B cell (primary cell): Measurements from ENCODE around the gene TMEM163. TPM values are rescaled to one million over a fixed set of nuclear protein-coding genes. Genes with fewer than 3 reads are reported as not detected.

Experiments
- ATAC-seq: fragments of 200-7000 bp; cut with Tn5 transposase; one replicate; pipeline ENCODE4 v1.10.0; 2021; ENCODE audit warnings: low read depth, mild to moderate bottlenecking, moderate number of reproducible peaks, moderate library complexity
- CTCF ChIA-PET: fragments of 350-600 bp; sonication (Branson Sonifier 250); formaldehyde crosslinking; loops from one replicate; lab custom pipeline; 2021; ENCODE audit warnings: antibody characterized with exemption, inconsistent platforms; lab: Charles Lee
- POLR2A ChIA-PET: fragments of 350-600 bp; sonication (Branson Sonifier 250); formaldehyde crosslinking; loops from one replicate; lab custom pipeline; 2021; ENCODE audit warnings: antibody characterized with exemption; lab: Charles Lee
- DNase-seq: peaks from one replicate; pipeline ENCODE4 v3.0.0; 2013
- H2AFZ ChIP-seq: 2 replicates; pipeline ENCODE4 v1.6.1; 2012; ENCODE audit warnings: mild to moderate bottlenecking, low read depth, low read length; ENCODE audit not compliant: insufficient read depth, poor library complexity, severe bottlenecking
- H3K27ac ChIP-seq, 2 donors: 1 replicate in 1 of 2; 2 replicates in 1 of 2; pipeline ENCODE4 v1.5.1; 2012 to 2013; ENCODE audit warnings: low read length in 2 of 2, mild to moderate bottlenecking in 2 of 2, moderate library complexity in 1 of 2
- H3K27me3 ChIP-seq, 4 experiments: fragments of 200-600 bp in 1 of 4; sonication (generic) in 1 of 4; replicated peaks in 1 of 4; 1 replicate in 2 of 4; 2 replicates in 2 of 4; pipeline versions ENCODE4 v1.6.1 to v1.7.0; 2013 to 2016; ENCODE audit warnings: low read length in 3 of 4, mild to moderate bottlenecking in 2 of 4, mixed read lengths in 1 of 4, moderate library complexity in 1 of 4; ENCODE audit not compliant: insufficient read depth in 4 of 4, control insufficient read depth in 3 of 4; ENCODE audit errors: control extremely low read depth in 1 of 4
- H3K36me3 ChIP-seq, 2 experiments: replicated peaks in 1 of 2; 1 replicate in 1 of 2; 2 replicates in 1 of 2; pipeline versions ENCODE4 v1.6.1 to v1.7.1; 2013; ENCODE audit warnings: low read length in 1 of 2; ENCODE audit not compliant: insufficient read depth in 2 of 2, control insufficient read depth in 1 of 2; ENCODE audit errors: control extremely low read depth in 1 of 2, extremely low read depth in 1 of 2
- H3K4me1 ChIP-seq, 2 donors: fragments of 200-600 bp in 1 of 2; sonication (generic) in 1 of 2; 1 replicate in 1 of 2; 2 replicates in 1 of 2; pipeline versions ENCODE4 v1.5.1 to v1.6.1; 2013 to 2017; ENCODE audit warnings: low read length in 2 of 2; ENCODE audit not compliant: control insufficient read depth in 2 of 2, insufficient read depth in 2 of 2
- H3K4me2 ChIP-seq: replicated peaks from 2 replicates; pipeline ENCODE3; 2012; ENCODE audit warnings: mild to moderate bottlenecking, low read depth, low read length; ENCODE audit not compliant: poor library complexity, severe bottlenecking
- H3K4me3 ChIP-seq, 5 experiments: fragments of 200-600 bp in 1 of 5; sonication (generic) in 1 of 5; 1 replicate in 3 of 5; 2 replicates in 2 of 5; pipeline versions ENCODE4 v1.5.1 to v1.7.0; 2011 to 2016; ENCODE audit warnings: low read length in 4 of 5, mild to moderate bottlenecking in 4 of 5, low read depth in 2 of 5, control low read depth in 1 of 5, moderate library complexity in 1 of 5; ENCODE audit not compliant: insufficient read depth in 1 of 5; ENCODE audit errors: control extremely low read depth in 1 of 5, extremely low read depth in 1 of 5
- H3K79me2 ChIP-seq: fragments of 200-600 bp; sonication (generic); one replicate; pipeline ENCODE4 v1.6.0; 2016; ENCODE audit warnings: low read length; ENCODE audit not compliant: control insufficient read depth, insufficient read depth
- H3K9ac ChIP-seq: fragments of 200-600 bp; sonication (generic); 2 replicates; pipeline ENCODE4 v1.6.1; 2017; ENCODE audit warnings: mild to moderate bottlenecking, low read length, moderate library complexity
- H3K9me3 ChIP-seq, 3 donors: one replicate each; pipeline versions ENCODE4 v1.6.1 to v1.7.1; 2013; ENCODE audit warnings: low read length in 2 of 3; ENCODE audit not compliant: control insufficient read depth in 2 of 3, insufficient read depth in 1 of 3; ENCODE audit errors: control extremely low read depth in 1 of 3
- H4K20me1 ChIP-seq: 2 replicates; pipeline ENCODE4 v1.6.0; 2012; ENCODE audit warnings: mild to moderate bottlenecking, low read length; ENCODE audit not compliant: insufficient read depth, control insufficient read depth, poor library complexity, severe bottlenecking
- H3K27ac Mint-ChIP-seq: one replicate; pipeline ENCODE4 v1.8.0; 2021; ENCODE audit warnings: mixed read lengths
- H3K27me3 Mint-ChIP-seq: one replicate; pipeline ENCODE4 v1.8.0; 2021; ENCODE audit warnings: mixed read lengths
- H3K4me1 Mint-ChIP-seq: one replicate; pipeline ENCODE4 v1.8.0; 2021; ENCODE audit warnings: mixed read lengths
- H3K4me3 Mint-ChIP-seq: one replicate; pipeline ENCODE4 v1.8.0; 2021; ENCODE audit warnings: mixed read lengths
- H3K9me3 Mint-ChIP-seq: one replicate; pipeline ENCODE4 v1.8.0; 2022; ENCODE audit warnings: mixed read lengths; ENCODE audit not compliant: insufficient read depth
- CTCF ChIP-seq: fragments of 200-600 bp; IDR thresholded peaks from one replicate; pipeline ENCODE4 v1.8.0; 2022; ENCODE audit warnings: antibody characterized with exemption, mild to moderate bottlenecking
- EZH2 ChIP-seq: IDR thresholded peaks from 2 replicates; pipeline ENCODE4 v1.6.1; 2012; ENCODE audit warnings: borderline replicate concordance, low read depth, mild to moderate bottlenecking, moderate library complexity, low read length; ENCODE audit not compliant: insufficient read depth, poor library complexity, severe bottlenecking
- WGBS: methylation state at CpG from one replicate; pipeline ENCODE4 v1.1.5; 2013; ENCODE audit warnings: missing lambda C conversion rate; ENCODE audit not compliant: insufficient coverage; 5-methylcytosine and 5-hydroxymethylcytosine counted together
- intact Hi-C: fragments of 100-400 bp; cut with micrococcal nuclease; formaldehyde crosslinking; loops from one replicate; pipeline ENCODE4 v1.10.0; 2022
- polyA plus RNA-seq: library from polyadenylated mRNA; depleted of rRNA; stranded (reverse); fragments of >200 nt; gene quantifications from 2 replicates; pipeline ENCODE4 v1.2.3, GENCODE V29; 2012
- total RNA-seq, 2 donors: library from RNA; stranded (reverse); fragments of 120-200 nt in 1 of 2; gene quantifications; 1 replicate in 1 of 2; 2 replicates in 1 of 2; pipeline versions ENCODE4 v1.2.3 to v1.2.4, GENCODE V29; 2013 to 2022

TMEM163 gene
- total and polyA plus RNA-seq, 2 donors (not counting 1 experiment from before 2014, with no cell fraction given): 2.6 to 5.6 TPM

DNA sequence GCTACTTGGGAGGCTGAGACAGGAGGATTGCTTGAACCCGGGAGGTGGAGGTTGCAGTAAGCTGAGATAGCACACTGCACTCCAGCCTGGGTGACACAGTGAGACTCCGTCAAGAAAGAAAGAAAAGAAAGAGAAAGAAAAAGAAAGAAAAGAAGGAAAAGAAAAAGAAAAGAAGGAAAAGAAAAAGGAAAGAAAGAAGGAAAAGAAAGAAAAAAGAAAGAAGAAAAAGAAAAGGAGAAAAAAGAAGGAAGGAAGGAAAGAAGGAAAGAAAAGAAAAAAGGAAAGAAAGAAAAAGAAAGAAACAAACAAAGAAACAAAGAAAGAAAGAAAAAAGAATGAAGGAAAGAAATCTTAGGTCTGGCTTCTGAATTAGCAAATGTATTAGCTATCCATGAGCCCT, 150.4 kb downstream of the TMEM163 start:
- Histone ChIP-seq H3K27ac (no peak overlapping the region), H3K9ac (no peak overlapping the region), H2AFZ (no peak overlapping the region), H3K4me3 (no peak overlapping the region), H3K9me3 (no peaks in the 10 kb centered on the region), H3K4me2 (no peak overlapping the region), H4K20me1 (no peaks in the 10 kb centered on the region), H3K4me1 (peaks cover 0 to 4% of the 10 kb centered on the region in 2 donors), H3K79me2 (no peaks in the 10 kb centered on the region), H3K27me3 (no peaks in the 10 kb centered on the region), H3K36me3 (no peaks in the 10 kb centered on the region)
- CTCF ChIA-PET: no interaction called here
- peaks cover 12% of the 10 kb centered on the region for H3K4me1 Mint-ChIP-seq
- no peaks in the 10 kb centered on the region for H3K9me3 Mint-ChIP-seq
- intact Hi-C loops: no loop called here
- ATAC-seq (no peak), DNase-seq (no peak)
- H3K4me3 Mint-ChIP-seq: no peak overlapping the region
- no peaks in the 10 kb centered on the region for H3K27me3 Mint-ChIP-seq
- TF ChIP-seq EZH2 (no peak), CTCF (peak; percentile 34)
- WGBS: 93% methylated on average over 2 of the region's 2 CpGs
- no peak overlapping the region for H3K27ac Mint-ChIP-seq
- POLR2A ChIA-PET: no interaction called here

- CTCF ChIA-PET: no interaction called here
- intact Hi-C loops: no loop called here
Observed at GRCh38 chr2:134567666-134568065, 151.1 kb downstream of the TMEM163 start.

More at GRCh38 chr2:134567666-134568065, 151.1 kb downstream of the TMEM163 start:
- Mint-ChIP-seq H3K9me3 (no peaks in the 10 kb centered on the region), H3K4me3 (no peak overlapping the region), H3K27ac (no peak overlapping the region), H3K4me1 (peaks cover 12% of the 10 kb centered on the region), H3K27me3 (no peaks in the 10 kb centered on the region)
- Histone ChIP-seq H3K27ac (no peak overlapping the region), H3K27me3 (no peaks in the 10 kb centered on the region), H3K4me2 (no peak overlapping the region), H3K4me3 (no peak overlapping the region), H2AFZ (no peak overlapping the region), H3K36me3 (no peaks in the 10 kb centered on the region), H3K9ac (no peak overlapping the region), H3K79me2 (no peaks in the 10 kb centered on the region), H3K4me1 (peaks cover 0 to 4% of the 10 kb centered on the region in 2 donors), H4K20me1 (no peaks in the 10 kb centered on the region), H3K9me3 (no peaks in the 10 kb centered on the region)
- DNase-seq (no peak), ATAC-seq (no peak)
- WGBS: no CpG with 5 or more reads among the region's 1 CpG
- POLR2A ChIA-PET: no interaction called here
- no peak for TF ChIP-seq EZH2
- TF ChIP-seq CTCF: no peak
